Measurements from ENCODE around the gene APCDD1. TPM values are rescaled to one million over a fixed set of nuclear protein-coding genes. Genes with fewer than 3 reads are reported as not detected.
"Not testable (repeated sequence)": the region's sequence is repeated elsewhere in the genome, so short reads cannot be mapped to it uniquely, and the experiment has no call there.

Gene APCDD1
- total RNA-seq, 4 donors from 2014 or later, result 7.8 to 13.5 (median 11.9) TPM

DNA sequence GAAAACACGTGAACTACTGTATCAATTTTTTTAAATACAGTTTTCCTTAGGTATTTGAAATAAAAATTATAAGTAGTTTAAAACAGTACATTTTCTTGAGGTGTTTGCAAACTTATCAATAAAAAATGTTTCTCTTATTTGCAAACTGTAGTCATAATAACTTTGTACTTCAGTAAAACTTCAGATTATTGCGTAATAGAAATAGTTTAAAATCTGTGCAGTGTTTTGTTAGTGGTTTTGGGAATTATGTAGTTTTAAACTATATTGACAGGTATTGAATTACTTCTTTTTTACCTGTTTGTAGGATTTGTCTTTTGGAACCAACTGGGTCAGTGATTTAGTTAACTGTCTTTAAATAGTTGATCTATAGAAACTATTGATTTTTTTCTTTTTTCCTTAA lies 78.7 kb downstream of the APCDD1 start:
- Histone ChIP-seq H3K4me1 (peaks cover 0 to 10% of the 10 kb centered on the region in 2 donors), H3K27me3 (no peaks in the 10 kb centered on the region), H3K4me3 (replicated peaks in 1 of 3) (no peak overlapping the region), H3K27ac (no peak overlapping the region), H3K9me3 (no peaks in the 10 kb centered on the region), H3K36me3 (no peaks in the 10 kb centered on the region)
- intact Hi-C loops (cut with DNase I), result no loop called here
- no peak for DNase-seq
- WGBS, 2 donors, result 98% methylated on average over 2 of the region's 2 CpGs
- TF ChIP-seq POLR2A (IDR thresholded peaks at IDR 0.05), result no peak
- TF ChIP-seq, protein P1, sequence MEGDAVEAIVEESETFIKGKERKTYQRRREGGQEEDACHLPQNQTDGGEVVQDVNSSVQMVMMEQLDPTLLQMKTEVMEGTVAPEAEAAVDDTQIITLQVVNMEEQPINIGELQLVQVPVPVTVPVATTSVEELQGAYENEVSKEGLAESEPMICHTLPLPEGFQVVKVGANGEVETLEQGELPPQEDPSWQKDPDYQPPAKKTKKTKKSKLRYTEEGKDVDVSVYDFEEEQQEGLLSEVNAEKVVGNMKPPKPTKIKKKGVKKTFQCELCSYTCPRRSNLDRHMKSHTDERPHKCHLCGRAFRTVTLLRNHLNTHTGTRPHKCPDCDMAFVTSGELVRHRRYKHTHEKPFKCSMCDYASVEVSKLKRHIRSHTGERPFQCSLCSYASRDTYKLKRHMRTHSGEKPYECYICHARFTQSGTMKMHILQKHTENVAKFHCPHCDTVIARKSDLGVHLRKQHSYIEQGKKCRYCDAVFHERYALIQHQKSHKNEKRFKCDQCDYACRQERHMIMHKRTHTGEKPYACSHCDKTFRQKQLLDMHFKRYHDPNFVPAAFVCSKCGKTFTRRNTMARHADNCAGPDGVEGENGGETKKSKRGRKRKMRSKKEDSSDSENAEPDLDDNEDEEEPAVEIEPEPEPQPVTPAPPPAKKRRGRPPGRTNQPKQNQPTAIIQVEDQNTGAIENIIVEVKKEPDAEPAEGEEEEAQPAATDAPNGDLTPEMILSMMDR (IDR thresholded peaks at IDR 0.05), result no peak

DNA sequence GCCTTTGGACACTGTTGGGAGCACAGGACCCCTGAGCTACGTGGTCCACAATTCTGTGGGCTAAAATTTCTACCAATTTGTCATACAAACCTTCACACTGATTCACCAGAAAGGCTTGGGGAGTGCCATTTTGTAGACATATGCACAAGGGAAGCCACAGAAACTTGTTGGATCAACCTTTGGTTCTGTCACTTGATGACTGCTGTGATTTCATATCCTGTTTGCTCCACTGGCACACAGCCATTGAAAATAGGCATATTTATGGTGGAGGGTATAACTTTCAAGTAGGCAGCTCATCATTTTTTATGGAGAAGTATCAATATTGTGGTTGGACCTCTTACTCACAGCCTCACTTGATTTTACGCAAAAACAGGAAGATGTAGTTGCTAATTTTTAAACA lies 81.8 kb downstream of the APCDD1 start:
- Histone ChIP-seq H3K4me3 (replicated peaks in 1 of 3) (no peak overlapping the region), H3K9me3 (no peaks in the 10 kb centered on the region), H3K36me3 (peaks cover 12 to 23% of the 10 kb centered on the region in 2 donors), H3K4me1 (no peaks in the 10 kb centered on the region), H3K27ac (no peak overlapping the region), H3K27me3 (no peaks in the 10 kb centered on the region)
- DNase-seq, result no peak
- 89 to 99% methylated on average over 2 of the region's 2 CpGs for WGBS, 2 donors
- intact Hi-C loops (cut with DNase I), result no loop called here
- TF ChIP-seq, protein P1 (IDR thresholded peaks at IDR 0.05), result no peak
- no peak for TF ChIP-seq POLR2A (IDR thresholded peaks at IDR 0.05)

DNA sequence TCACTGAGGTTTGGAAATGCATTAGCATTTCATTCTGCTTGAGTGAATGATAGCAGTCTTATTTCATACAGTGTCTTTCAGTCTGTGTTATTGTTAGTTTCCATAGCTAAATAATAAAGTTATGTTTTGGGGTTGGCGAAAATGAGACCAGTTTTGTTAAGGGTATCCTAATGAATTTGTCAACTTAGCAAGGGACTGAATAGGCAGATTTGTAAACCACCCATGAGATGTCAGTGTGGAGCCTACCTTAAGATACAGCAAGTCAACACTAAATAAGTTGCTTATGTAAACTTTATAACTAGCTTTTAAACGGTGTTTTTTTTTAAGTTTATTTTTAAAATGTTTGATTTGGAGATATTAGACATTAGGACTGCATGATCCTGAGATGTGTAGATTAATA lies 83.3 kb downstream of the APCDD1 start:
- DNase-seq, result no peak
- WGBS, 2 donors, result 77 to 78% methylated on average over 2 of the region's 2 CpGs
- intact Hi-C loops (cut with DNase I), result no loop called here
- Histone ChIP-seq H3K4me3 (replicated peaks in 1 of 3) (no peak overlapping the region), H3K27me3 (no peaks in the 10 kb centered on the region), H3K4me1 (no peaks in the 10 kb centered on the region), H3K27ac (no peak overlapping the region), H3K9me3 (no peaks in the 10 kb centered on the region), H3K36me3 (peaks cover 19 to 29% of the 10 kb centered on the region in 2 donors)
- TF ChIP-seq, protein P1 (IDR thresholded peaks at IDR 0.05), result no peak
- no peak for TF ChIP-seq POLR2A (IDR thresholded peaks at IDR 0.05)

DNA sequence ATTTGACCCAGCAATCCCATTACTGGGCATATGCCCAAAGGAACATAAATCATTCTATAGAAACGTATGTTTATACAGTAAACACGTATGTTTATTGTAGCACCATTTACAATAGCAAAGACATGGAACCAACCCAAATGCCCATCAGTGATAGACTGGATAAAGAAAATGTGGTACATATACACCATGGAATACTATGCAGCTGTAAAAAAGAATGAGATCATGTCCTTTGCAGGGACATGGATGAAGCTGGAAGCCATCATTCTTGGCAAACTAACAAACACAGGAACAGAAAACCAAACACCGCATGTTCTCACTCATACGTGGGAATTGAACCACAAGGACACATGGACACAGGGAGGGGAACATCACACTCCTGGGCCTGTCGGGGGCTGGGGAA lies 84.7 kb downstream of the APCDD1 start:
- peaks cover 19 to 29% of the 10 kb centered on the region in 2 donors for H3K36me3 ChIP-seq
- H3K9me3 ChIP-seq, result not testable (repeated sequence)
- WGBS, 2 donors, result 96 to 98% methylated on average over 5 of the region's 5 CpGs

More for the DNA sequence above, 84.7 kb downstream of the APCDD1 start:
- H3K27ac ChIP-seq; H3K4me3 ChIP-seq (replicated peaks in 1 of 3); H3K4me1 ChIP-seq; DNase-seq; H3K27me3 ChIP-seq; intact Hi-C loops (cut with DNase I): not testable (repeated sequence)

Other genes starting within 250 kb of the APCDD1 start
- gene NAPG, start 71.4 kb downstream of the APCDD1 start, total RNA-seq, result 10 to 100 TPM; 47.5 to 56.4 (median 53.1) TPM

Measured in thyroid gland (tissue), 4 donors.